Measurements from ENCODE around the gene SLC5A5.

- no peak for TF ChIP-seq CTCF (IDR thresholded peaks at IDR 0.05)
- no peak for TF ChIP-seq EP300 (IDR thresholded peaks at IDR 0.05)
- no peak for TF ChIP-seq POLR2A (IDR thresholded peaks at IDR 0.05)
Measured at GRCh38 chr19:17863520-17864182, 8.1 kb upstream of the SLC5A5 start.
